ENCODE results near the gene EDAR. TPM values are rescaled to one million over a fixed set of nuclear protein-coding genes. Genes with fewer than 3 reads are reported as not detected.
A peak's percentile ranks its signal among the peaks of the same experiment; 100 is the strongest.

The EDAR gene
- total and polyA plus RNA-seq, 2 of the 8 experiments (the other 6 are each of a cell fraction or from before 2014, with no cell fraction given), result not detected

DNA sequence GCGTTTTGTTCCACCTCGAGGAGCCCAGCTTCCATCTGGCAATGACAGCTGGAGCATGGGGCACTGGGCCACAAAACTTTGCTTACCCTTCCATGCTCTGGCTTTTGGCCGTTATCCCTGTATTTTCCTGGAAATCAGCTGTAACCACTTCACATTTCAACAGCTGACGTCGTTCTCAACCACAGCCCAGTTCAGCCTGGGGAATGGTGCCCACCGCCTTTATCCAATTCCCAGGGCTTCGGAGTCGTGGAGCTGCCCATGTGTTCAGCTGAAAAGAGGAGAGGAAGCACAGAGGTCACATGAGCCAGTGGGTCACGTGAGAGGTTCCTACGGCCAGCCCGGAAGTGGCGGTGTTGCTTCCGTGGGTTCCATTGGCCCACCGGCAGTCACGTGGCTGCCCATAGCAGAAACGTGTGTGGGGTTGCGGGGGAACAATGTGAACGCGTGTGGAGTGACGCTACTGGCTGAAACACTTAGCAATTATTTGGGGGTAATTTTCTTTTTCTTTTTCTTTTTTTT is 16.7 kb upstream of the EDAR start:
- no peak overlapping the region for H2BK12ac ChIP-seq (ENCODE audit: low read depth, low read length)
- TF ChIP-seq, protein P1, sequence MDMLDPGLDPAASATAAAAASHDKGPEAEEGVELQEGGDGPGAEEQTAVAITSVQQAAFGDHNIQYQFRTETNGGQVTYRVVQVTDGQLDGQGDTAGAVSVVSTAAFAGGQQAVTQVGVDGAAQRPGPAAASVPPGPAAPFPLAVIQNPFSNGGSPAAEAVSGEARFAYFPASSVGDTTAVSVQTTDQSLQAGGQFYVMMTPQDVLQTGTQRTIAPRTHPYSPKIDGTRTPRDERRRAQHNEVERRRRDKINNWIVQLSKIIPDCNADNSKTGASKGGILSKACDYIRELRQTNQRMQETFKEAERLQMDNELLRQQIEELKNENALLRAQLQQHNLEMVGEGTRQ (IDR thresholded peaks at IDR 0.05; ENCODE audit: low read length), result peak; percentile 61
- TF ChIP-seq E2F6 (IDR thresholded peaks at IDR 0.05) (peak; percentile 37; the same call in 1 of the 2 replicates), CREB1 (IDR thresholded peaks at IDR 0.05) (no peak), MAX (IDR thresholded peaks at IDR 0.05) (peak; percentile 70)
- H2AK5ac ChIP-seq (ENCODE audit: low read depth, low read length), result no peak overlapping the region
- FAIRE-seq (no peak), DNase-seq (ENCODE audit: low read depth in 1 of 2, low spot score in 2 of 2) (no peak)
- H3K14ac ChIP-seq (ENCODE audit: insufficient read length), result no peak overlapping the region
- no peak overlapping the region for H4K5ac ChIP-seq (ENCODE audit: insufficient read length, low read depth, low read length)
- no peak overlapping the region for H3K9ac ChIP-seq (replicated peaks in 1 of 4; ENCODE audit: extremely low read depth in 1 of 4, low read depth in 3 of 4, low read length in 3 of 4)
- CTCF ChIA-PET (ENCODE audit: partially characterized antibody), result interaction anchor here (1.4 to 2.0 kb wide), 2 partner anchors 10 to 12 kb away, joined by 6 to 7 read pairs; no protein-coding TSS in a partner anchor
- 95% methylated on average over 20 of the region's 20 CpGs; no CpG with 5 or more reads in 1 of the 2 experiments for WGBS, 2 experiments (ENCODE audit: extremely low coverage in 1 of 2, insufficient coverage in 1 of 2, insufficient read length in 1 of 2, insufficient replicate concordance in 2 of 2, low coverage in 1 of 2, low lambda C conversion rate in 2 of 2, missing lambda C conversion rate in 1 of 2)
- H3K36me3 ChIP-seq (ENCODE audit: control insufficient read depth in 2 of 4, insufficient read depth in 4 of 4, low read length in 3 of 4), result no peaks in the 10 kb centered on the region; a peak in 1 of 8 replicates
- H4K91ac ChIP-seq (replicated peaks; ENCODE audit: insufficient read length, low read length), result no peak overlapping the region
- POLR2A ChIA-PET (ENCODE audit: partially characterized antibody), result no interaction called here
- H2BK20ac ChIP-seq (ENCODE audit: low read length), result no peak overlapping the region
- H3K4ac ChIP-seq (replicated peaks; ENCODE audit: insufficient read length, low read depth, low read length), result no peak overlapping the region
- H2AFZ ChIP-seq (ENCODE audit: low read length), result no peak overlapping the region
- no peaks in the 10 kb centered on the region for H3K79me1 ChIP-seq (ENCODE audit: low read depth, low read length)
- H4K8ac ChIP-seq (ENCODE audit: extremely low read depth, insufficient read depth, low read length), result no peak overlapping the region
- H3K79me2 ChIP-seq (ENCODE audit: control insufficient read depth in 1 of 2, insufficient read depth in 2 of 2, low read length in 2 of 2), result no peaks in the 10 kb centered on the region
- no peak overlapping the region for H3K27ac ChIP-seq (ENCODE audit: low read depth, low read length)
- no peaks in the 10 kb centered on the region for H4K20me1 ChIP-seq (replicated peaks in 1 of 2; ENCODE audit: control insufficient read depth in 1 of 2, insufficient read depth in 2 of 2, low read length in 2 of 2)
- H2BK120ac ChIP-seq (replicated peaks; ENCODE audit: low read depth, low read length), result no peak overlapping the region
- H3K4me3 ChIP-seq (ENCODE audit: extremely low read depth in 1 of 4, insufficient read depth in 2 of 4, low read depth in 3 of 4, low read length in 4 of 4), result no peak overlapping the region
- H3K23ac ChIP-seq (ENCODE audit: insufficient read length), result no peak overlapping the region
- H2BK5ac ChIP-seq (ENCODE audit: low read depth, low read length), result 0 out of 2 replicates have a peak overlapping the region, but pooled peaks have one; percentile 9
- H3K23me2 ChIP-seq (ENCODE audit: low read depth, low read length), result no peaks in the 10 kb centered on the region
- no peaks in the 10 kb centered on the region for H3K4me1 ChIP-seq (replicated peaks in 1 of 4; ENCODE audit: control insufficient read depth in 3 of 4, insufficient read depth in 4 of 4, low read length in 3 of 4)
- H3K4me2 ChIP-seq (ENCODE audit: insufficient read depth in 1 of 2, low read depth in 2 of 2, low read length in 2 of 2), result no peak overlapping the region
- H2BK15ac ChIP-seq (ENCODE audit: low read length), result no peak overlapping the region
- no peak overlapping the region for H3K56ac ChIP-seq (replicated peaks; ENCODE audit: insufficient read length, low read depth, low read length)
- no peaks in the 10 kb centered on the region for H3K9me3 ChIP-seq (ENCODE audit: insufficient read depth in 2 of 2, low read depth in 1 of 2, low read length in 1 of 2)
- H3K27me3 ChIP-seq (replicated peaks in 1 of 4; ENCODE audit: control insufficient read depth in 3 of 4, extremely low read depth in 1 of 4, insufficient read depth in 3 of 4, low read length in 3 of 4), result no peaks in the 10 kb centered on the region
- H3K18ac ChIP-seq (ENCODE audit: extremely low read depth, low read length), result no peak overlapping the region

Data from H1 (cell line).